Activated B cell treated with CpG ODN at 0.5 μM for 24 hours (primary cell): ENCODE data around the gene SLC46A2. TPM values are rescaled to one million over a fixed set of nuclear protein-coding genes. Genes with fewer than 3 reads are reported as not detected.

Source experiments
- ATAC-seq: fragments of 200-7000 bp; cut with Tn5 transposase; one replicate; pipeline ENCODE4 v1.10.0; 2021; ENCODE audit warnings: low read depth, mild to moderate bottlenecking, moderate library complexity
- CTCF ChIA-PET: fragments of 350-600 bp; sonication (Branson Sonifier 250); formaldehyde crosslinking; loops from one replicate; lab custom pipeline; 2021; ENCODE audit warnings: antibody characterized with exemption; lab: Charles Lee
- POLR2A ChIA-PET: fragments of 350-600 bp; sonication (Branson Sonifier 250); formaldehyde crosslinking; loops from one replicate; lab custom pipeline; 2021; ENCODE audit warnings: antibody characterized with exemption; lab: Charles Lee
- DNase-seq: peaks from one replicate; pipeline ENCODE4 v3.0.0; 2022
- H3K27ac Mint-ChIP-seq: one replicate; pipeline ENCODE4 v1.8.0; 2020; ENCODE audit warnings: mixed read lengths
- H3K27me3 Mint-ChIP-seq: one replicate; pipeline ENCODE4 v1.8.0; 2021; ENCODE audit warnings: mixed read lengths
- H3K36me3 Mint-ChIP-seq: one replicate; pipeline ENCODE4 v1.8.0; 2021; ENCODE audit warnings: low read depth, mixed read lengths
- H3K4me1 Mint-ChIP-seq: one replicate; pipeline ENCODE4 v1.8.0; 2021; ENCODE audit warnings: mixed read lengths
- H3K4me3 Mint-ChIP-seq: one replicate; pipeline ENCODE4 v1.8.0; 2020; ENCODE audit warnings: mild to moderate bottlenecking, mixed read lengths
- H3K9me3 Mint-ChIP-seq: one replicate; pipeline ENCODE4 v1.8.0; 2020; ENCODE audit warnings: mixed read lengths
- CTCF ChIP-seq: fragments of 200-600 bp; IDR thresholded peaks from one replicate; pipeline ENCODE4 v1.8.0; 2022; ENCODE audit warnings: antibody characterized with exemption, mild to moderate bottlenecking
- intact Hi-C: fragments of 100-400 bp; cut with micrococcal nuclease; formaldehyde crosslinking; loops from one replicate; pipeline ENCODE4 v1.15.1; 2024
- total RNA-seq: library from RNA; stranded (reverse); gene quantifications from 2 replicates; pipeline ENCODE4 v1.2.3, GENCODE V29; 2022

The SLC46A2 gene
- total RNA-seq, 1 donor from 2014 or later: not detected

- TF ChIP-seq CTCF: no peak
- POLR2A ChIA-PET: no interaction called here
These were observed 27.3 kb upstream of the SLC46A2 start for GRCh38 chr9:112917987-112918362.

GRCh38 chr9:112917047-112917986 lies 26.6 kb upstream of the SLC46A2 start:
- CTCF ChIA-PET: no interaction called here
- intact Hi-C loops: no loop called here
- ATAC-seq (no peak), DNase-seq (no peak)
- Mint-ChIP-seq H3K9me3 (no peaks in the 10 kb centered on the region), H3K27ac (no peak overlapping the region), H3K36me3 (no peaks in the 10 kb centered on the region), H3K27me3 (peaks cover 18% of the 10 kb centered on the region), H3K4me1 (no peaks in the 10 kb centered on the region), H3K4me3 (no peak overlapping the region)
- TF ChIP-seq CTCF: no peak
- POLR2A ChIA-PET: no interaction called here

More at GRCh38 chr9:112917987-112918362, 27.3 kb upstream of the SLC46A2 start:
- no peaks in the 10 kb centered on the region for H3K4me1 Mint-ChIP-seq
- CTCF ChIA-PET: no interaction called here
- intact Hi-C loops: no loop called here
- H3K9me3 Mint-ChIP-seq: no peaks in the 10 kb centered on the region
- H3K27me3 Mint-ChIP-seq: peaks cover 18% of the 10 kb centered on the region
- no peak for ATAC-seq
- H3K4me3 Mint-ChIP-seq: no peak overlapping the region
- H3K27ac Mint-ChIP-seq: no peak overlapping the region
- no peak for DNase-seq
- H3K36me3 Mint-ChIP-seq: no peaks in the 10 kb centered on the region

- H3K4me3 Mint-ChIP-seq: no peak overlapping the region
- no peaks in the 10 kb centered on the region for H3K36me3 Mint-ChIP-seq
- intact Hi-C loops: no loop called here
- DNase-seq (no peak), ATAC-seq (no peak)
- ChIA-PET CTCF (no interaction called here), POLR2A (no interaction called here)
- H3K27ac Mint-ChIP-seq: no peak overlapping the region
- H3K9me3 Mint-ChIP-seq: no peaks in the 10 kb centered on the region
- no peaks in the 10 kb centered on the region for H3K4me1 Mint-ChIP-seq
- no peak for TF ChIP-seq CTCF
- H3K27me3 Mint-ChIP-seq: peaks cover 14% of the 10 kb centered on the region
These were observed 23.8 kb upstream of the SLC46A2 start for GRCh38 chr9:112914524-112914923.

GRCh38 chr9:112913326-112913725 lies 22.6 kb upstream of the SLC46A2 start:
- no peak for ATAC-seq
- Mint-ChIP-seq H3K4me1 (no peaks in the 10 kb centered on the region), H3K36me3 (no peaks in the 10 kb centered on the region), H3K4me3 (no peak overlapping the region), H3K9me3 (no peaks in the 10 kb centered on the region), H3K27me3 (peaks cover 10% of the 10 kb centered on the region), H3K27ac (no peak overlapping the region)
- ChIA-PET CTCF (interaction anchor here (2.1 kb wide), 1 partner anchor 10 kb away, joined by 8 read pairs; no protein-coding TSS in a partner anchor), POLR2A (no interaction called here)
- no peak for TF ChIP-seq CTCF
- intact Hi-C loops: no loop called here
- no peak for DNase-seq

- peaks cover 10% of the 10 kb centered on the region for H3K27me3 Mint-ChIP-seq
- CTCF ChIA-PET: interaction anchor here (2.1 kb wide), 1 partner anchor 9 kb away, joined by 8 read pairs; no protein-coding TSS in a partner anchor
- no peaks in the 10 kb centered on the region for H3K36me3 Mint-ChIP-seq
- no peaks in the 10 kb centered on the region for H3K4me1 Mint-ChIP-seq
- TF ChIP-seq CTCF: no peak
- H3K4me3 Mint-ChIP-seq: no peak overlapping the region
- no peaks in the 10 kb centered on the region for H3K9me3 Mint-ChIP-seq
- intact Hi-C loops: no loop called here
- DNase-seq: no peak
- POLR2A ChIA-PET: interaction anchor here (0.5 kb wide), 1 partner anchor 482 kb away, joined by 6 read pairs; no protein-coding TSS in a partner anchor
- no peak overlapping the region for H3K27ac Mint-ChIP-seq
- ATAC-seq: no peak
These were observed 22.0 kb upstream of the SLC46A2 start for GRCh38 chr9:112912636-112913035.
